ENCODE measurements around the gene CDH4.

The CDH4 gene

DNA sequence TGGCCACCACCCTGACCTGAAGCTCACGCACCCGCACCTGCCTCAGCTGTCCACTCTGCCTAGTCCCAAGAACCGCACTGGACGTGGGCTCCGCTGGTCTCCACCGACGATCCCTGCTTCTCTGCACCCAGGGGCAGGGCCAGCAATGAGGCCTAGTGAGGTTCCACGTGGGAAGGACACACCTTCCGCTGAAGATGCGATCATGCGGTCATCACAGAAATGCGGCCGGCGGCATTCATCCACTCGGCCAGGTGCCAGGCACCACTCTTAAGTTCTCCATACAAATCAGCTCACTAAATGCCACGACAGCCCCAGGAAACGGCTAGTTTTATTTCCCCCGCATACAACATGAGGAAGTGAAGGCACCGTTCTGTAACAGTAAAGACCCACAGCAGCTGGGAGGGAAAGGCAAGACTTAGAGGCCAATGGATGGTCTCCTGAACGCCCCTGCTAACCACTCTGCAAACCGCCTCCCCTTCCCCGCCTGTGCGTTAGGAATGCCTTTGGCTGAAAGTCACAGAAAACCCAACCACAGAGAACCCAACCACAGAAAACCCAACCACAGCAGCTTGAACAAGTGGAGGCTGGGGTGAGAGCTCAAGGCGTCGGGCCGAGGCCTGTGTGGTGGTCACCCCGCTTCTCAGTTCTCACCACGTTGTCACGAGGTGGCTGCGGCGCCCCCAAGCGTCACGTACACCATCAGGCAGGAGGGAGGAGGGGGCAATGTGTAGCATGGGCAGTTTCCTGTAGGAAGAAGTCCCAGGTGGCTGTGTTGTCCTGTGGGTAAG lies 609.2 kb downstream of the CDH4 start:
- in situ Hi-C loops (cut with HindIII; ENCODE audit: low pct_ligation_motif_present, low pct_unique_long_range_greater_than_20kb, low sequenced_read_pairs) = no loop called here
- DNase-seq = no peak

DNA sequence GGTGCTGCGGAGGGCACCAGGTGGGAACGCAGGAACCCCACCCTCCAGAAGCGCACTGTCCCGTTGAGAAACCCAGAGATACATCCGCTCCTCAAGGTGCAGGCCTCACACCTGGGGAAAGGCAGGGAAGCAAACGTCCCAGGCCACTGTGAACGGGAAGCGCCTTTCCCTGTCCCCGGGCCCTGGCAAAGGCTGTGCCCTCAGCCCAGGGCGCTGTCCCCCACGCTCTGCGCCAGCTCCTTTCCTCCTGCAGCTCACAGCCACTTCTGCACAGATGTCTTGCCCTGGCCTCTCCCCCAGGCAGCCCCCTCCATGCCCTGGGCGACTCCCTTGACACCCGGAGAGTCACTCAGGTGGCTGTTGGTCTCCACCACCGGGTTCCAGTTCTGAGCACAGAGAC lies 609.8 kb downstream of the CDH4 start:
- DNase-seq = no peak
- in situ Hi-C loops (cut with HindIII; ENCODE audit: low pct_ligation_motif_present, low pct_unique_long_range_greater_than_20kb, low sequenced_read_pairs) = no loop called here

DNA sequence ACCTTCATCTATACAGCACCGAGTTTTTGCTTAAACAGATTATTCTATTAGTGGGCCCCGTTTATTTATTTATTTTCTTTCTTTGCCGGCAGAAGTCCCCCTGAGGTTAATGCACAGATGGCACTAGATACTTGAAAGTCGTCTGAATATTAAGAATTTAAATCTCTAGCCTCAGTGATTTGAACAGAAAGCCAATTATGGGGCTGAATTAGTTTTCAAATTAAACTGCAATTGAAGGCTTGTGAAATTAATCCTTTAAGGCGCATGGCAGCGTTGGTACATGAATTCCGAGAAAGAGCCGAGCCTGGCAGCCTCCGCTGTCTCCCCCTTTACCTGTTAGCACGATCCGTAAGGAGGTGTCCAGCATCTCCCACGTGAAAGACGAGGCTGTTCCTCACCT lies 610.8 kb downstream of the CDH4 start:
- DNase-seq = no peak
- in situ Hi-C loops (cut with HindIII; ENCODE audit: low pct_ligation_motif_present, low pct_unique_long_range_greater_than_20kb, low sequenced_read_pairs) = no loop called here

DNA sequence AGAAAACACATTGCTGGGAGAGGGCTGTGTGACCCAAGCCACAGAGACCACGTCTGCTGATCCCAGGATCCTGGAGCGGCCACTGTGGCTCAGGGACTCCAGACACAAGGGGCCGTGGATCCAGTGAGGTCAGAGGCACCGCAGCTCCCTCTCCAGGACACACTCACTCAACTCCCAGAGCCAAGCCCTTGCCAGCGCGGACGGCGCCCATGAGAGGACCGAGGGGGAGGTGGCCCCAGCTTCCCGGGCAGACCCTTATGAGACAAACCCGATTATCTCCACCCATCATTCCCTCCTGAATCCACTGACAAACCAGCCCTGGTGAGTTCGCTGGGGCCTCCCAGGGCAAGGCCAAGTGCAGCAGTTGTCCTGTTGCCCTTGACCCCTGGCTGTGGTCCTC lies 612.4 kb downstream of the CDH4 start:
- no peak for DNase-seq
- in situ Hi-C loops (cut with HindIII; ENCODE audit: low pct_ligation_motif_present, low pct_unique_long_range_greater_than_20kb, low sequenced_read_pairs) = no loop called here

DNA sequence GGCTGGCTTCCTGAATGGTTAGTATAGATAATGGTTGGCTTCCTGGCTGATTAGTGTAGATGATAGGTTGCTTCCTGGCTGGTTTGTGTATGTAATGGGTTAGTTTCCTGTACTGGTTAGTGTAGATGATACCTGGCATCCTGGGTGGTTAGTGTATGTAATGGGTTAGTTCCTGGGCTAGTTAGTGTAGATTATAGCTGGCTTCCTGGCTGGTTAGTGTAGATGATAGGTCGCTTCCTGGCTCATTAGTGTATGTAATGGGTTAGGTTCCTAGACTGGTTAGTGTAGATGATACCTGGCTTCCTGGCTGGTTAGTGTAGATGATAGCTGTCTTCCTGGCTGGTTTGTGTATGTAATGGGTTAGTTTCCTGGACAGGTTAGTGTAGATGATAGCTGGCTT lies 613.3 kb downstream of the CDH4 start:
- in situ Hi-C loops (cut with HindIII; ENCODE audit: low pct_ligation_motif_present, low pct_unique_long_range_greater_than_20kb, low sequenced_read_pairs) = no loop called here
- DNase-seq = no peak

DNA sequence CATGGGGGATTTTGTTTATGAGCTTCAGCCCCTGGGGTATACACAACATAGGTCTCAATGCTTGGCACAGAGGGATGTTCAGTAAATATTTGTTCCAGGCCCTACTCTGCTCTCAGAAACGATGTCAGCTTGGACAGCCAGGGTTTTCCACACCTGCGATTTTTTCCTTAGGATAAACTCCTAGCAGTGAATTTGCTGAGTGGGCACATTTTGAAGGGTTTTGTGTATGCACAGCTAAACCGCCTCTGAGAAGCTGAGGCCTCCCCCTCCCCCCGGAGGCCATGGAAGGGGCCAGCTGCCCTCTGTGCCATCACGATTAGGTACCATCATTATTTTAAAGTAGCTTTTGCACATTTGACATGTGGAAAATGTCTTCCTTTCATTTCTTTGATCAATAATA lies 614.1 kb downstream of the CDH4 start:
- DNase-seq = no peak
- in situ Hi-C loops (cut with HindIII; ENCODE audit: low pct_ligation_motif_present, low pct_unique_long_range_greater_than_20kb, low sequenced_read_pairs) = no loop called here

DNA sequence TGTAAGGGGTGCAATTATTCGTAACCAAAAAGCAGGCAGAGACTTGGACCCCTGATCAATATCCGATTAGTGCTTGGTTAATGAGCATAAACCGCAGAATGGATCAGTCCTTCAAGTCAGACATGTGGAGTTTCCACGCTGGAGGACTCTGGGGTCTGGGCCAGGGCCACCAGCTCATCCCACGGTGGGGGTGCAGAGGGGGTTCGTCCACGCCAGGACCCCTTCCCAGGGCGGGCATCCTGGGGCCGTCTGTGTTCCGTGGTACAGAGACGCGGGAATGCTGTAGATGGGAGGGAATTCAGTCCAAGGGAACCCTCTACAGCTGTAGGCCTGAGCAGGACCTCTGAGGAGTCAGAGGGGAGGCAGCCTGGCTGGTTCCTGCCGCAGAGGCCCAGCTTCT lies 615.9 kb downstream of the CDH4 start:
- in situ Hi-C loops (cut with HindIII; ENCODE audit: low pct_ligation_motif_present, low pct_unique_long_range_greater_than_20kb, low sequenced_read_pairs) = no loop called here
- no peak for DNase-seq

DNA sequence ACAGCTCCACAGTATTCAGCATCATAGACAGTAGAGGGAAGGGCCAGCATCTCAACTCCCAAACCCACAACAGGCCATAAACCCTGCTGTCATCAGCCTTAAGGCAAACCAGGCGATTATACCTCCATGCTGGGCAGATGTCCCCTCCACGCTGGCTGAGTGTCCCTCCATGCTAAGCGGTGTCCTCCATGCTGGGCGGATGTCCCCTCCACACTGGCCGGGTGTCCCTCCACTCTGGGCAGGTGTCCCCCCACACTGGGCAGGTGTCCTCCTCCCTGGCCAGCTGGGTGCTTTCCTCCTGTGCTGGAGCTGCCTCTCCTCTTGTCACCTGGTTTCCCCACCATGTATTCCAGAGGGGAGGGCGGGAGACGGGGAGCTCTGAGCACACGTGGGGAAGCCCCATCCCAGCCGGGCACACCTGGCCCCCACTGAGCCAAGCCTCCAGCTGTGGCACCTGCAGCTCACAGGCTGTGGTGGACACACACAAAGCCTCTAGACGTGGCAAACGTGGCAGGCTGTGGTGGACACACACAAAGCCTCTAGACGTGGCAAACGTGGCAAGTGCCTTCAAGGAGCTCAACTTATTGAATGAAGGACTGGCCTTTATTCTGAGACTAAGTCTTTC lies 616.5 kb downstream of the CDH4 start:
- in situ Hi-C loops (cut with HindIII; ENCODE audit: low pct_ligation_motif_present, low pct_unique_long_range_greater_than_20kb, low sequenced_read_pairs) = no loop called here
- no peak for DNase-seq

DNA sequence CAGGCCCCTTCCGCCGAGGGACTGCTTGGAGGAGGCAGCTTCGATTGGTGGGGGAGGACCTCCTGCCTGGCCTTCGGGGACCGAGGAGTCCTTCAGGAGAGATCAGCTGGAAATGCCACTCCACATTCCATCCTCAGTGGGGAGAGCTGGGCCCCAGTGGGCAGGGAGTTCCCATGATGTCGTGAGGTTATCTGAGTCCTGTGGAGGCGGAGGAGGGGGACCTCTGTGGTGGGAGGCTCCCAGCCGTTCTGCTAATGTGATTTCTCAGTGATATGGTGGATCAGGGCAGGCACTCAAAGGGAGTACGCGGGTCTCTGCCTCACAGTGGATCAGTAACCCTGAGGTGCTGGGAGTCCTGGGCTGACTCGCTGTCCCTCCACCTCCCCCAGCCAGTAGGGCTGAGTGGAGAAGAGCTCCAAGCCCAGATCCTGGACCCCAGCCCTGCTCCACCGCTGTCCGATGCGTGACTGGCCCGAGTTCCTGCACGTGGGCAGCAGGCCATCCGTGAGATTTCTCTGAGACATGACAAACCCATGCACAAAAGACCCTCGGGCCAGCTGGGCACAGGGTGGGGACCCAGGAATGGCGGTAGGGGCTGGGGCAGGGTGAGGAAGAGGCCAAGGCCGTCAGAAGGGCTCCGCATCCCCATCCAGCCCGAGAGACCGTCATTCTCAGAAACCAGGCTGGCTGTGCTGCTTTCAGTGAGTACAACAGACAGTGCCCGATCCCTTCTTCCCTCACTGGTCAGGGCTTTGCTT lies 617.9 kb downstream of the CDH4 start:
- in situ Hi-C loops (cut with HindIII; ENCODE audit: low pct_ligation_motif_present, low pct_unique_long_range_greater_than_20kb, low sequenced_read_pairs) = no loop called here
- no peak for DNase-seq

DNA sequence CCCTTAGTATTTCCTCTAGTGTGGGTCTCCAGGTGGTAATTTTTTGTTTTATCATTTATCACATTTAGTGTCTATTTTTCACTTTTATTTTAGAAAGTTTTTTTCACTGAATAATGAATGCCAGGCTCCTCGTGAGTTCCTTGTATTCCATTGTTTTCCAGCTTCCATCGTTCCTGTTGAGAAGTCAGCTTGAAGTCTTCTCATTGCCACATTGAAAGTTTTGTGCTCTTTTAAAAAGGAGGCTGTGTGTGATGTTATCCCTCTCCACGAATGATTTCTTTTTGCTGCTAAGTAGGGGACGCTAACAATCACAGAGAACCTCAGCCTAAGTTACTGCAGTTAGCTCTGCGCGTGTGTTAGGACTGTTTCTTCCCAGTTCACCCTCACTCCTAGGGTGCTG lies 619.1 kb downstream of the CDH4 start:
- in situ Hi-C loops (cut with HindIII; ENCODE audit: low pct_ligation_motif_present, low pct_unique_long_range_greater_than_20kb, low sequenced_read_pairs) = no loop called here

DNA sequence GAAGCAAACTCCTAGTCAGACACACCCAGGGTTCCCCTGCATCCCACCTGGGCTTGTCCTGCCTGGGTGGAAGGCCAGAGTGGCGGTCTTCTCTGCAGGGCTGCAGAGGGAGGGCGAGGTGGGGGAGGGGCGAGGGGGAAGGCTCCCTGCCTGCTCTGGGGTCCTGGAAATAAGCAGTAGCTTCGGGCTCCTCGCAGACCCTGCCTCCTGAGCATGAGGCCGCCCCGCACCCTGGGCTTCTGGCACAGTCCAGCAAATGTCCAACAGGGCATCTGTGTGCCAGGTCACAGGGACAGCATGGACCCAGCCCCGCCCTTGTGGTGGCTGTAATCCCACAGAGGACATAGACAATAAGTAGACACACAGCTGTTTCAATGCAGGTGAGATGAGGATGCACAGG lies 619.9 kb downstream of the CDH4 start:
- no peak for DNase-seq
- in situ Hi-C loops (cut with HindIII; ENCODE audit: low pct_ligation_motif_present, low pct_unique_long_range_greater_than_20kb, low sequenced_read_pairs) = no loop called here

More for the DNA sequence above, 619.1 kb downstream of the CDH4 start:
- no peak for DNase-seq

DNA sequence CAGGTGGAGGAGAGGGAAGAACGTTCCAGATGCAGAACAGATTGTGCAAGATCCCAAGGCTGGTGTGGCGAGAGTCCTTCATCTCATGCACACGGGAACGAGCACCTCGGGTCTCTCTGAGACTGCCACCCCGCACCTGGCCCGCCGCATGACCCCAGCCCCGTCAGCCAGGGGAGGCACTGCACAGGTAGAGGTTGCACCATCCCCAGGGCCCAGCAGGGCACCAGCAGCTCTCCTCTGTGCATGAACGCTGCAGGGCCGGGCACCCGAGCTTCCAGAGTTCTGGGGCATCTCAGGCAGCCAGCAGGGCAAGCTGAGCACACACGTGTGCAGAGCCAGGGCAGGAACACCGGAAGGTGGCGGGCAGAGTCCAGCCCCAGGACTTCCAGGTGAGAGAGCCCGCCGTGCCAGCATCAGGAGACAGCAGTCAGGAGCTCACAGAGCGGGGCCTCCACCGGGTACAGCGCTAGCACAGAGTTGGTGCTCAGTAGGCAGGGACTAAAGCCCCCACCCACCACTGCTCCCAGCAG lies 620.4 kb downstream of the CDH4 start:
- DNase-seq = no peak
- in situ Hi-C loops (cut with HindIII; ENCODE audit: low pct_ligation_motif_present, low pct_unique_long_range_greater_than_20kb, low sequenced_read_pairs) = no loop called here

DNA sequence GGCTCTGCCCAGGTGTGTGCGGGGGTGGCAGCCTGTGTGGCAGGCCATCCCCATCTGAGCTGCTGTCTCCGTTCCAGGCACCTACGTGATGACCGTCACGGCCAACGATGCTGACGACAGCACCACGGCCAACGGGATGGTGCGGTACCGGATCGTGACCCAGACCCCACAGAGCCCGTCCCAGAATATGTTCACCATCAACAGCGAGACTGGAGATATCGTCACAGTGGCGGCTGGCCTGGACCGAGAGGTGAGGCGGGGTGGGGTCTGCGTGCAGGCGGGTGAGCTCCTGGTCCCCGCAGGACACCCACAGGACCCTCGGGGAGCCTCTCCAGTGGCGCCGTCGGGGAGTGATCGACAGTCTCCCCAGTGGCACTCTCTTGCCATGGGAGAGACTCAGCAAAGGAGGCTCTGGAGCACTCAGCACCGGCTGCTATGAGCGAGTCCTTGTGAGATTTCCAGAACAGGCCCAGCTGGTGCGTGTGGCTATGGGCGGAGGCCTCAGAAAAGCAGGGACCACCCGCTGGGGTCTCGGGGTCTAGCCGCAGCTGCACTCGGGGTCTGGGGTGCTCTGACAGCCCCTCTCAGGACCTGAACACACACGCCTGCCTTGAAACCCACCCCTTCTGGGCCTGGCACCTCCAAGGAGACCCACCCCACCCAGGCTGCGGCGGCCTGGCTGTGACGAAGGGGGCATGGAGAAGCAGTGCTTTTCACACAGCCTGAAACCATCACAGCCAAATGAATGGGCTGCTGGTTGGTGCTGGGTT lies 621.8 kb downstream of the CDH4 start:
- in situ Hi-C loops (cut with HindIII; ENCODE audit: low pct_ligation_motif_present, low pct_unique_long_range_greater_than_20kb, low sequenced_read_pairs) = no loop called here
- no peak for DNase-seq

DNA sequence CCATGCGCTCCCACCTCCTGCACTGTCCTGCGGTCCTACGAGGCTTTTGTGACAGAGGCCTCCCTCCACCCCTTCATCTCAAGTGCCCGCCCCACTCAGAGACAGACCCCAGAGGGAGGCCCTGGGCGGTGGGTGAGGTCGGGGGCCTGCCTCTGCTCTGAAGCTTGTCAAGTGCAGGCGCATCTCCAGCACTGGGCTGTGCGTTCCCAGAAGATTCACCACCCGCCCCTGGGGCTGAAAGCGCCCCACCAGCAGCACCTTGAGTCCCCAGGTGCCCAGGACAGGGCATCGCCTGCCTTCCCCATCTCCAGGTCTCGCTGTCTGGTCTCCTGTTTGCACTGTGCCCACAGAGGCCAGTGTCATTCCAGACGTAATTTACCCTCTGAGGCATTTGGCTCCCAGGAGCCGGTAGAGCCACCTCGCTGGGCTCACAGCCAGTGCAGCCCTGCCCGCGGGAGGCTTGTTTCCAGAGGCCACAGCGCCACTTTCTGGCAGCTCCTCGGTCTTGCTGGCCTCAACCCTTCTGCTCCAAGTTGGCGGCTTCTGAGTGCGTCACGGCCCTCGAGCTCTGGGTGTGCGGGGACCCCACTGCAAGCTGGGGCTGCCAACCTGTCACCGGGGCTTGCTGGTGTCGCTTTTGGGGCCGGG lies 622.5 kb downstream of the CDH4 start:
- no peak for DNase-seq
- in situ Hi-C loops (cut with HindIII; ENCODE audit: low pct_ligation_motif_present, low pct_unique_long_range_greater_than_20kb, low sequenced_read_pairs) = no loop called here

DNA sequence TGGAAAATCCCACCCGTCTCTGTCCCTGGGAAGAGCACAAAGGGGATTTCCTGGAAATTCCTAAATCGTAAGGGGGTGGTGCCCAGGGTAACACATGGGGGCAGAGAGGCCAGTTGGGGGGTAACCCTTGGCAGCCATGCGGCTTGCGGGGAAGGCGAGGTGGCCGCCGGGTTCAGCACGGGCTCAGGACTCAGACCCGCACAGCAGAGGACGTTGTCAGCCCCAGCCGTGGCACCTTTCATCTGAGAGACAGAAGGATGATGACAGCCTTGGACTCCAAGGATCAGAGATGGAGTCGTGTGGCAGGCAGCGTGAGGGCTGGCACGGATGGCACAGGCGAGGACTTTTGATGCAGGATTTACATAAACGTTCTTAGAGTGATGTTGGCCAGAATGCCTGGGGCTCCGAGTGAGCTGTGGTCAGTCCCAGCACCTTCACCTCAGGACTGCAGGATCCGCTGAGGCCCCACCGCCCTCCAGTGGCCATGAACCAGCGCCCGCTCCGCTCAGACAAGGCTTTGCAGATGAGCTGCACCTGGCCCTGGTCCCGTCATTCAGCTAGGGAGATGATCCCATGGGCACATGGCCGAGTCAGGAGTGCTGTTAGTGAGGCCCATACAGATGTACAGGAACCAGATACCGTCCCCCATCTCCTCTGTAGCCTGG lies 623.3 kb downstream of the CDH4 start:
- in situ Hi-C loops (cut with HindIII; ENCODE audit: low pct_ligation_motif_present, low pct_unique_long_range_greater_than_20kb, low sequenced_read_pairs) = no loop called here
- DNase-seq = no peak

DNA sequence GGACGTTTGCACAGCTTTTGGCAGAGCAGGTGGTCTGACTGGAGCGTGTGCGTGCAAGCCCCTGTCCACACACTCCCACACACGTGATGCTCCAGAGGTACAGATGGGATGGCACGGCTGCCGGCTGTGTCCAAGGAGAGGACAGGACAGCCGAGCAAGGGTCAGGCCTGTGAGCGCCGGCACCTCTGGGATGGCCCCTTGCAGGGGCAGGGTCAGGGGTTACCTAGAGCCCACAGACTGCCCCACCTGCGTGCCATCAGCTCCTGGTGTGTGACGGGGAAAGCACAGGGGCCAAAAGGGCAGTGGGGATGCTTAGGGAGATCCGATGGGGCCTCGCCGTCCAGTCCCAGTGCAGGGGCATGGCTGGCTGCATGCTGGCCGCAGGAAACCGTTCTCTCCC lies 623.9 kb downstream of the CDH4 start:
- DNase-seq = no peak
- in situ Hi-C loops (cut with HindIII; ENCODE audit: low pct_ligation_motif_present, low pct_unique_long_range_greater_than_20kb, low sequenced_read_pairs) = no loop called here

DNA sequence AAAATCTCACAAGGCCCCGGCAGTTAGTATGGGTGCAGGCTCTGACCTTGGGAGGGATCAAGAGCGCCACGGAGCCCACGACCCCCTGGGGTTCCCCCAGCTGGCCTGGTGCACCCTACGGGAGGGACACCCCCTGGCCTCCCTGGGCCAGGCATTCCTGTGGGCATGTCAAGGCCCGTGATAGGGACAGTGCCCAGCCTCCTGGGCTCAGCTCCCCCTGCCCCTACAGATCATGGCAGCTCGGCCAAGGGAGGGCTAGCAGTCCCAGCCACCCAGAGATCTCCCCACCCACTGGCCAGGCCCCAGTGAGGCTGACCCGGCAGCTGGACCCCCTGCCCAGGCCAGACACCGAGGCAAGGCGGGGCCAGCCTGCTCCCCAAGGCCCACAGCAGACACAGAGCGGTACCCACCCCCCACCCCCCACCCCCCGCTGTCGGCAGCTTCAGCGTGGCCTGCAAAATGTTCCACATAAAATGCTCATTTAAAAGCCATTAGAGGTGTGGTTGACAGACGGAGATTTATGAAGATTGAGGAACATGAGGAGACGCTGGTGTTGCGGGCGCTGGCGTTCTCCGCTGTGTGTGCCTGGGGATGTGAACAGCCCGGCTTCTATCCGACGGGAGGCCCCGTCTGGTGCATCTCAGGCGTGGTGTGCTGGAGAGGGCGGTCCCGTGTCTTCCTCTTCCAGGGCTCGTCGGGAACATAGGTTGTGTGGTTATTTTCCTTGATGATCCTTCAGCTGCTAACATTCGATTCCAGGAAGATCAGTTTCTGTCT lies 625.1 kb downstream of the CDH4 start:
- in situ Hi-C loops (cut with HindIII; ENCODE audit: low pct_ligation_motif_present, low pct_unique_long_range_greater_than_20kb, low sequenced_read_pairs) = no loop called here
- DNase-seq = no peak

Data from ACHN (cell line).